Endothelial cell (in vitro differentiated cells): Measurements from ENCODE around the gene PBX2. TPM values are rescaled to one million over a fixed set of nuclear protein-coding genes. Genes with fewer than 3 reads are reported as not detected.

ENCODE experiments used
- DNase-seq: peaks from one replicate; pipeline ENCODE4 v3.0.0; 2021; ENCODE audit warnings: low spot score
- H3K27ac Mint-ChIP-seq: one replicate; pipeline ENCODE4 v1.8.0; 2021; ENCODE audit warnings: mixed read lengths, inconsistent platforms; ENCODE audit not compliant: unreplicated experiment
- H3K27me3 Mint-ChIP-seq: one replicate; pipeline ENCODE4 v1.8.0; 2021; ENCODE audit warnings: mild to moderate bottlenecking, moderate library complexity, mixed read lengths, inconsistent platforms; ENCODE audit not compliant: unreplicated experiment
- H3K36me3 Mint-ChIP-seq: one replicate; pipeline ENCODE4 v1.8.0; 2021; ENCODE audit warnings: mild to moderate bottlenecking, low read depth, mixed read lengths, inconsistent platforms; ENCODE audit not compliant: unreplicated experiment
- H3K4me1 Mint-ChIP-seq: one replicate; pipeline ENCODE4 v1.8.0; 2021; ENCODE audit warnings: mild to moderate bottlenecking, mixed read lengths, inconsistent platforms; ENCODE audit not compliant: unreplicated experiment
- H3K4me3 Mint-ChIP-seq: one replicate; pipeline ENCODE4 v1.8.0; 2021; ENCODE audit warnings: mild to moderate bottlenecking, mixed read lengths, inconsistent platforms; ENCODE audit not compliant: unreplicated experiment
- H3K9me3 Mint-ChIP-seq: one replicate; pipeline ENCODE4 v1.8.0; 2021; ENCODE audit warnings: mixed read lengths, inconsistent platforms; ENCODE audit not compliant: unreplicated experiment
- CTCF ChIP-seq: fragments of 200-600 bp; sonication (generic); IDR thresholded peaks from one replicate; pipeline ENCODE4 v1.5.0; 2021; ENCODE audit warnings: antibody characterized with exemption; ENCODE audit not compliant: unreplicated experiment
- total RNA-seq: library from RNA; stranded (reverse); fragmentation: NEBNext Ultra II Directional; extraction: Animal tissue kit (Norgen Biotek cat#: 25700); gene quantifications from one replicate; pipeline ENCODE4 v1.2.1, GENCODE V29; 2021; ENCODE audit not compliant: unreplicated experiment

Gene PBX2
- total RNA-seq, 1 donor from 2014 or later, result 308 TPM

DNA sequence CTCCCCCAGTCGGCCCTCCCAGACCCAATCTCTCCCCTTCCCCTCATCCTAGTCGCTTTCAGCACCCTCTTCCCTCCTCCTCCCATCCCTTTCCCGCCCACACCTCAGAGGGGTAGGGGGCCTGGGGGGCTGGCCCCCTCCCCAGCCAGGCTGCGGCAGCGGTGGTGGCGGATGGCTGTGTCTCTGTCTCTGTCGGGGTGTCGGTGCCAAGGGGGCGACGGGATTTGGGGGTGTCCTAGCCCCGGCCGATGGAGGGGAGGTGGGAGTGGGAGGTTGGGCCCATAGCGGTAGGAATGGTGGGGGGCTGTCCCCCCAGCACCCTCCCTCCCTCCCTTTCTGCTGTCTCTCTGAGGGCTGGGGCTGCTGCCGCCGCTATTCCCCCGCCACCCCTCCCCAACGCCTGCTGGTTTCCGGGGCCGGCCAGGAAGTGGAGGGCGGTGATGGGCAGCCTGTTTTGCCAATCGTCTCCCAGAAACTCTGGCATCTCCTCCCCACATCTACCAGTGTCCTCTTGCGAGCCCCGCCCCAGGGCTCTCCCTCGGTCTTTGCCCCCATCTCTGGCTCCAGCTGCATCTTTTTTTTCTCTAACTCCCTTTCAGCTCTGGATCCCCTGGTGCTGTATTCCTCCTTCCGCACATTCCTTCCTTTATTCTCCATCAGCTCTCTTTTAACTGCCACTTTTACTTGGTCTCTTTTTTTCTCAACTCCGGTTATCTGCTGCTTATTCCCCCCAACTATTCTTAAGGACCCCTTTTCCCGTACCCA is 14.1 kb downstream of the PBX2 start, which contains the start of gene AGPAT1:
Gene AGPAT1 (minus strand): TSS at position 374 of the 765 bp plus-strand sequence. CDS start 4,588 bp downstream, outside the sequence.
- Mint-ChIP-seq H3K27ac (peak within 1 kb of the TSS; percentile 95), H3K9me3 (no peaks in the 10 kb centered on the region), H3K27me3 (peaks cover 9% of the 10 kb centered on the region), H3K4me1 (peaks cover 71% of the 10 kb centered on the region), H3K36me3 (peaks cover 10% of the 10 kb centered on the region), H3K4me3 (peak within 1 kb of the TSS; percentile 98)
- DNase-seq, result peak; percentile 88
- TF ChIP-seq CTCF, result no peak

- TF ChIP-seq CTCF, result no peak
- peaks cover 10% of the 10 kb centered on the region for H3K36me3 Mint-ChIP-seq
- DNase-seq, result no peak
- H3K27ac Mint-ChIP-seq, result peak overlapping the region; percentile 94
- H3K4me3 Mint-ChIP-seq, result peak overlapping the region; percentile 96
- peaks cover 65% of the 10 kb centered on the region for H3K4me1 Mint-ChIP-seq
- peaks cover 8% of the 10 kb centered on the region for H3K27me3 Mint-ChIP-seq
- no peaks in the 10 kb centered on the region for H3K9me3 Mint-ChIP-seq
These were observed 14.7 kb downstream of the PBX2 start for GRCh38 chr6:32175322-32175710.

DNA sequence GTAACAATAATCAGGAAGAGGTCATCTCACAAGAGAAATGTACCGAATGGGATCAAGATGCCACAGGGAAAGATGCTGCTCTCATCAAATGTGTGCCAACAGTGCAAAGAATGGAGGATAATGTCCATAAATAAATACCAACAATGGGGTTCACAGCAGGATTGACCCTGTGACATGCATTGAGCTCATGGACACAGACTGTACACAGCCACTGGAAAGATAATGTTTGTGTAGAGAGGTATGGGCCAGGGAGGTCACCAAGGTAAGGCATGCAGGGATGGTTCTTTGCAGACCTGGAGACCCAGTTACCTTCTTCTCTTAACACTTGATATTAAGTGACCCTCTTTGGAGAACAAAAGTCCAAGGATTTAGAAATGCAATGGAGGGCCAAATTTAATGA is 15.6 kb downstream of the PBX2 start:
- H3K4me3 Mint-ChIP-seq, result peak overlapping the region; percentile 73
- peaks cover 59% of the 10 kb centered on the region for H3K4me1 Mint-ChIP-seq
- H3K27ac Mint-ChIP-seq, result no peak overlapping the region
- peaks cover 16% of the 10 kb centered on the region for H3K36me3 Mint-ChIP-seq
- no peak for TF ChIP-seq CTCF
- no peak for DNase-seq
- H3K9me3 Mint-ChIP-seq, result no peaks in the 10 kb centered on the region
- peaks cover 8% of the 10 kb centered on the region for H3K27me3 Mint-ChIP-seq

- H3K27ac Mint-ChIP-seq, result peak overlapping the region; percentile 76
- peaks cover 18% of the 10 kb centered on the region for H3K36me3 Mint-ChIP-seq
- DNase-seq, result no peak
- H3K4me1 Mint-ChIP-seq, result peaks cover 50% of the 10 kb centered on the region
- peaks cover 5% of the 10 kb centered on the region for H3K27me3 Mint-ChIP-seq
- H3K4me3 Mint-ChIP-seq, result peak overlapping the region; percentile 57
- TF ChIP-seq CTCF, result no peak
- H3K9me3 Mint-ChIP-seq, result no peaks in the 10 kb centered on the region
These were observed 16.8 kb downstream of the PBX2 start for GRCh38 chr6:32173051-32173727.

DNA sequence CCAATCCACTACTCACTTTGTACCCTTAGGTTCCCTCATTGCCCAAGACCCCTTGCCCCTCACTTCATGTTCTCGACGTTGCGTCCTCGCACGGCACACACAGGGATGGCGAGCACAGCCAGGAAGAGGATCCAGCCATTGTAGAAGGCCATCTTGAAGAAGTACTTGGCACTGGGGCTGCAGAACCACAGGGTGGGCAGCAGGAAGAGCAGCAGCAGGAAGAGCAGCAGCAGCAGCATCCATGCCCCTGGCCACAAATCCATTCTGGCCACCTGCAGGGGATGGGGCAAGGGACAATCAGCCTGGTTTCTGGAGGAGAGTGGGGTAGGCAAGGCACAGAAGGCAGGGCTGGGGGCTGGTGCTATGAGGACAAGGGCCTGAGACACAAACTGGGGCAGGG is 18.8 kb downstream of the PBX2 start:
- Mint-ChIP-seq H3K27ac (peak overlapping the region; percentile 72), H3K4me3 (peak overlapping the region; percentile 73)
- TF ChIP-seq CTCF, result no peak

More for the DNA sequence above, 18.8 kb downstream of the PBX2 start:
- peaks cover 11% of the 10 kb centered on the region for H3K27me3 Mint-ChIP-seq
- DNase-seq, result no peak
- peaks cover 41% of the 10 kb centered on the region for H3K4me1 Mint-ChIP-seq
- peaks cover 26% of the 10 kb centered on the region for H3K36me3 Mint-ChIP-seq
- no peaks in the 10 kb centered on the region for H3K9me3 Mint-ChIP-seq
